Measurements from ENCODE around the gene ARHGAP35.
"Not testable (repeated sequence)": the region's sequence is repeated elsewhere in the genome, so short reads cannot be mapped to it uniquely, and the experiment has no call there.

The ARHGAP35 gene

DNA sequence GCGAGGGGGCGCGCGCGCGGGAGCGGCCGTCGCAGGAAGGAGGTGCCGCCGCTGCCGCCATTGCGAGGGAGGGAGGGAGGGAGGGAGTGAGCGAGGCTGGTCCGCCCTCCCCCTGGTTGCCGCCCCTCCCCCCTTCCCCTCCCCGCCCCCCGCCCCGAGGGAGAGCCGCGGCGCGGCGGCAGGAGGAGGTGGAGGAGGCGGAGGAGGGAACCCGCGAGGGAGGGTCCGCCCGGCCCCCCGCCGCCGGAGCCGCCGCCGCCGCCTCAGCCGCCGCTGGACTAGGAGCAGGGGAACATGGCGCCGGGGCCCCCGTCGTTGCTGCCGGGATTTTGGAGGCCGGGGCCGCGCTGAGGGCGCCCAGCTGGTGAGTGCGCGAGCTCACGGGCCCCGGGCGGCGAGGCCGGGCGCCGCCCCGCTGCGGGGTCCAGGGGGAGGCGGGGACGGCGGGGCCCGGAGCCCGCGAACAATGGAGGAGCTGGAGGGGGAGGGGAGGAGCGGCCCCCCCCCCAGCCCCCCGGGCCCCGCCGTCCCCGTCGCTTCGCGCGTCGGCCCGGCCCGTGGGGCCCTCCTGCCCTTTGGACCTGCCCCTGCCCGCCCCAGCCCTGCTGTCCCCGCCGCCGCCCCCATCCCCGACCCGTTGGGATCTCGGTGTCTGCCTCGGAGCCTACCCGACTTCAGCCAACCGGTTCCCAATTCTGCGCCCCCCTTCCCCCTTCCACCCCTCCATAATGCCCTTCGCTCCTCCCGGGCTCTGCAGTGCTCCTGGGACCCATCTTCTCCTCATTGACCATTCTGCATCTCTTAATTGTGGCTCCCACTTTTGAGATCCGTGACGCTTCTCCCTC lies at the start of gene ARHGAP35:
Gene ARHGAP35, plus strand, starts transcription at position 152 of the 845 bp plus-strand sequence. CDS start 57,679 bp downstream, outside the sequence.
- no peaks in the 10 kb centered on the region for H3K27me3 ChIP-seq (ENCODE audit: insufficient read depth, low read length)

DNA sequence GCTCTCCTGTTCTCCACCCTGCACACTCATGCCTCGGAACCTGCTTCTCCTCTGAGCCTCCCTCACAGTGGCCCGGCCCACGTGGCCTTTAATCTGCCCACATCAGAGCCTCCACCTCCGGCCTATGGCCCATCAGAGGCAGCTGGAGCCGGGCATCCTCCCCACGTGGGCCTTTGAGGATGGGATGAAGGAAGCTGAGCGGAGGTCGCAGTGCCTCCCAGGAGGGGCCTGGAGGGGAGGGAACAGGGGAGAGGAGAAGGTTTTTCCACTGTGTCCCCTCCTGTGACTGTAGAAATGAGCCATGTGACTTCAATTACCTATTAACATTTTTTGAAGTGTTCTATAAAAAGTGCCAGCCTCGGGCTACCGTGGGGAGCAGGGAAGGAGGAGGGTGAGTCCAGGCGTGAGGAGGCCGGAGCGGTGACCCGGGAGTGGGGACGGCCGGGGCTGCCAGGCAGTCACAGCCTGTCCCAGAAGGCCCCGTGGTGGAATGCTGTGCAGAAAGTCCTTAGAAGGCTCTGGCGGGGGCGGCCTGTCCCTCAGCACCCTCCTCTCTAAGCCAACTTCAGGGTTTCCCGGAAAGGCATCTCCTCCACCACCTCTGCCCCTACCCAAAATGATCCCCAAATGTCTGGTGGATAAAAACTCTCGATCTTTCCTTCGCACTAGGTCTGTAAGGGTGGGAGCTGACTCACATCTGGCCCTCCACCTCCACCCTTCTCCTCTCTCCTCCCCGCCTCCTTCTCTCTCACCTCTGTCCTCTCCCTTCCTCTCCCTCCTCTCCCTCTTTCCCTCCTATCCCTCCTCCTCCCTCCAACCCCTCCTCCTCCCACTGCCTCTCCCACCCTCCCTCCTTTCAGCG lies 47.6 kb upstream of the ARHGAP35 start:
- H3K4me1 ChIP-seq (ENCODE audit: insufficient read depth, low read length) = peaks cover 11% of the 10 kb centered on the region
- H3K4me3 ChIP-seq (ENCODE audit: low read length) = no peak overlapping the region
- H3K9me3 ChIP-seq (ENCODE audit: low read length) = no peaks in the 10 kb centered on the region
- H3K27me3 ChIP-seq (ENCODE audit: insufficient read depth, low read length) = no peaks in the 10 kb centered on the region
- peak overlapping the region; percentile 56 for H2AFZ ChIP-seq (ENCODE audit: low read depth, low read length)
- H3K36me3 ChIP-seq (ENCODE audit: insufficient read depth, low read length) = no peaks in the 10 kb centered on the region

More for the DNA sequence above, at the start of gene ARHGAP35:
- peaks cover 2% of the 10 kb centered on the region for H3K36me3 ChIP-seq (ENCODE audit: insufficient read depth, low read length)
- H3K9me3 ChIP-seq (ENCODE audit: low read length) = no peaks in the 10 kb centered on the region
- H3K4me3 ChIP-seq (ENCODE audit: low read length) = peak within 1 kb of the TSS; percentile 91
- H2AFZ ChIP-seq (ENCODE audit: low read depth, low read length) = peak within 1 kb of the TSS; percentile 23
- peaks cover 43% of the 10 kb centered on the region for H3K4me1 ChIP-seq (ENCODE audit: insufficient read depth, low read length)

DNA sequence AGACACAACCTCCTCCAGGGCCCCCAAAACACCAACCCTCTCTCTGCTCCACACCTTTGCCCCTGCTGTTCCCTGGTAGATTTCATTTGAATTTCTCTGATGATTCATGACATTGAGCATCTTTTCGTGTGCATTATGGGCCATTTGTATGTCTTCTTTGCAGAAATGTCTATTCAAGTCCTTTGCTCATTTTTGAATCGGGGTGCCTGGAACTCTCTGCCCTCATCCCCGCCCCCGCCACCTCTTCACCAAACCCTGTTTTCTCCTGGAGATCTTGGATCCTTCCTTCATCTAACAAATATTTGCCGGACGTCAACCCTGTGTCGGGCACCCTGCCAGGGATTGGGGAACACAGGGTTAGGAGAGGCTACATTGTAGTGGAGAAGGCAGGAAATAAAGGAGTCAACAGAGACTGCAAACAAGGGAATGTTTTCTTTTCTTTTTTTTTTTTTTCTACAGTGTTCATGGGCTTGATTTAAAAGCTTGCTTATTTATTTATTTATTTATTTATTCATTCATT lies 46.9 kb upstream of the ARHGAP35 start:
- peaks cover 11% of the 10 kb centered on the region for H3K4me1 ChIP-seq (ENCODE audit: insufficient read depth, low read length)
- no peak overlapping the region for H2AFZ ChIP-seq (ENCODE audit: low read depth, low read length)
- H3K27me3 ChIP-seq (ENCODE audit: insufficient read depth, low read length) = no peaks in the 10 kb centered on the region
- no peaks in the 10 kb centered on the region for H3K36me3 ChIP-seq (ENCODE audit: insufficient read depth, low read length)
- H3K4me3 ChIP-seq (ENCODE audit: low read length) = no peak overlapping the region
- peaks cover under 1% of the 10 kb centered on the region for H3K9me3 ChIP-seq (ENCODE audit: low read length)

DNA sequence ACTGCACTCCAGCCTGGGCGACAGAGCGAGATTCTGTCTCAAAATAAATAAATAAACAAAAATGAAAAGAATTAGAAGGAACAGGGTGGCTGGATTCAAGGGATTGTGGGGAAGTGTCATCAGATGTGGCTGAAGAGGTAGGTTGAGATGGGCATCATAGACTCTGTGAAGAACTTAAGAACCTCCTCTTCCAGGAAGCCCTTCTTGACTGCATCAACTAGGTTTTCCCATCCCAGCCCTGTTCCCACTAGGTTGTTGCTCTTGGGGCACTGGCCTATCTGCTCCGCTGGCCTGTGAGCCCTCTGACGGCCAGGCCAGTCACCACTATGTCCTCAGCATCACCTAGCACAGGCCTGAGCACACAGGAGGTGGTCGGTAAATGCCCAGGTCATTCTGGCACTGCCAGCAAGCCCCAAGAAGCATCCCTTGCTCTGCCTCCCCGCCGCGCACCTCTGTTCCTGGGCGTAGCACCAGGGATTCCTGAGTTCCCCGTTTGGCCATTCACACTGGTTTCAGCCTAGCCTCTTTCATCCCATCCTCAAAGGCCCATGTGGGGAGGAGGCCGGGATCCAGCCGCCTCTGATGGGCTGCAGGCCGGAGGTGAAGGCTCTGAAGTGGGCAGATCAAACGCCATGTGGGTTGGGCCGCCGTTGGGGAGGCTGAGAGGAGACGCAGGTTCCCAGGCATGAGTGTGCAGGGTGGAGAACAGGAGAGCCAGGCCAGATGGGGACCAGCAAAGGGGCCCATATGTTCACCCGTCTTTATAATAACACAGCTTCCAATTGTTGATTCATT lies 44.8 kb upstream of the ARHGAP35 start:
- Histone ChIP-seq H3K4me1 (ENCODE audit: insufficient read depth, low read length) (peaks cover 13% of the 10 kb centered on the region), H3K9me3 (ENCODE audit: low read length) (peaks cover 2% of the 10 kb centered on the region), H3K36me3 (ENCODE audit: insufficient read depth, low read length) (no peaks in the 10 kb centered on the region), H2AFZ (ENCODE audit: low read depth, low read length) (no peak overlapping the region), H3K27me3 (ENCODE audit: insufficient read depth, low read length) (no peaks in the 10 kb centered on the region), H3K4me3 (ENCODE audit: low read length) (no peak overlapping the region)

DNA sequence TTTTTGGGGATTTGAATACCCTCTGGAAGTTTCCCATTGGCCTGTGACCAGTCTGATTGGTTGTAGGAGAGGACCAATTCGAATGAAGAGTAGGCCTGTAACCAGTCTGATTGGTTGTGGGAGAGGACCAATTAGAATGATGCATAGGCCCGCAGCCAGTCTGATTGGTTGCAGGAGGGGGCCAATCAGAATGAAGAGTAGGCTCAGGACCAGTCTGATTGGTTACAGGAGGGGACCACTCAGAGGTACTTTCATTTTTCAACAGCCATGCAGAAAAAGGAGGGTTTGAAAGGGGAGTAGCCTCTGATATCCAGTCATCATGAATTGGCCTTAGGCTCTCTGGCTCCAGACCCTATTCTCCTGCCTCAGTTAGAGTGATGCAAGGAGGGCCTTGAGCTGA lies 42.0 kb upstream of the ARHGAP35 start:
- Histone ChIP-seq H3K27me3 (ENCODE audit: insufficient read depth, low read length) (no peaks in the 10 kb centered on the region), H3K4me3 (ENCODE audit: low read length) (no peak overlapping the region), H3K4me1 (ENCODE audit: insufficient read depth, low read length) (peaks cover 3% of the 10 kb centered on the region), H2AFZ (ENCODE audit: low read depth, low read length) (no peak overlapping the region), H3K36me3 (ENCODE audit: insufficient read depth, low read length) (no peaks in the 10 kb centered on the region), H3K9me3 (ENCODE audit: low read length) (peaks cover 2% of the 10 kb centered on the region)

DNA sequence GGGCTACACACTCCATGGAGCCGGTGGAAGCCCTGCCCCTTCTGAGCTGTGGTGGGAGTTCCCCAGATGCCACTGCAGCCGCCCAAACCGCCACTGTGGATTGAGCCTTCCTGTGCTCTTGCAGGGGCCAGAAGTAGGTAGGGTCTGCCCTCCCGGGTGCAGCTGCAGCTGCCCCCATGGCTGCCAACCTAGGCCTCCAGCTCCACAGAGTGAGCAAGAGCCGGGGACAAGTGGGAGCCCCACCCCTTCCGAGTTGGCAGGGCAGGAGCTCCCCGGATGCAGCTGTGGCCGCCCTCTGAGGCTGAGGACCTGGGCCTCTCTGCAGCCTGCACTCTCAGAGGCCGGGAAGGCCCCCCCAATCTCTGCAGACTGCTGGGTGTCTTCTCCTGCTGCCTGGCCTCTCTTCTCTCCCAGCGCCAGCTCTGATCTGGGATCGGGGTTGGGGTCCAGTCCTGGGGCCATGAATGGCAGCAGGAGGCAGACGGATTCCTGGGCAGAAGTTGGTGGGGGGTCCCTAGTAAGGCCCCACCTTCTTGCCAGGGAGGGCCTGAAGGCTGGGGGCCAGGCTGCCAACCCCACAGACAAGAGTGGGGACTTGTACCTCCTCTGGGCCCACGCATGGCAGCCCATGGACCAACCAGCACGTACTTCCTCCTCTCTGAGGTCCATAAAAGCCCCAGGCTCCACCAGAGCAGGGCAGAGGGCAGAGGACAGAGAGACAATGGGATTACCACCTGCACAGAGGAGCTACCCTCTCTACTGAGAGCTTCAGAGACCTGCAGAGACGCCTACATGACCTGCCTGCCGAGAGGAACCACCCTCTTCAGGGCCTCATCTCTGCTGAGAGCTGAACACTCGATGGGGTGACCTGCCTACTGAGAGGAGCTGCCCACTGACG lies 39.0 kb upstream of the ARHGAP35 start:
- H2AFZ ChIP-seq (ENCODE audit: low read depth, low read length) = no peak overlapping the region
- no peak overlapping the region for H3K4me3 ChIP-seq (ENCODE audit: low read length)
- H3K27me3 ChIP-seq (ENCODE audit: insufficient read depth, low read length) = no peaks in the 10 kb centered on the region
- no peaks in the 10 kb centered on the region for H3K36me3 ChIP-seq (ENCODE audit: insufficient read depth, low read length)
- H3K9me3 ChIP-seq (ENCODE audit: low read length) = peaks cover 4% of the 10 kb centered on the region
- H3K4me1 ChIP-seq (ENCODE audit: insufficient read depth, low read length) = peaks cover 3% of the 10 kb centered on the region

DNA sequence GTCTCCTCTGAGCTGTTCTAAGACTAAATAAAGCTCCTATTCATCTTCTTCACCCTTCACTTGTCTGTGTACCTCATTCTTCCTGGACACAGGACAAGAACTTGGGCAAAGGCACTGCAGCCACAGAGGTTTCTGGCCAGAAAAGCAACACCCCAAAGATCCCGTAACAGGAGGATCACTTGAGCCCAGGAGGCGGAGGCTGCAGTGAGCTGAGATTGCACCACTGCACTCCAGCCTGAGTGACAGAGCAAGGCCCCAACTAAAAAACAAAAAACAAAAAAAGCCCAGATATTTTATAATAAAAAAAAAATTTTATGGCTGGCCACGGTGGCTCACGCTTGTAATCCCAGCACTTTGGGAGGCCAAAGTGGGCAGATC lies 38.4 kb upstream of the ARHGAP35 start:
- H3K4me3 ChIP-seq (ENCODE audit: low read length); H3K9me3 ChIP-seq (ENCODE audit: low read length); H3K27me3 ChIP-seq (ENCODE audit: insufficient read depth, low read length); H3K36me3 ChIP-seq (ENCODE audit: insufficient read depth, low read length); H2AFZ ChIP-seq (ENCODE audit: low read depth, low read length); H3K4me1 ChIP-seq (ENCODE audit: insufficient read depth, low read length): not testable (repeated sequence)

DNA sequence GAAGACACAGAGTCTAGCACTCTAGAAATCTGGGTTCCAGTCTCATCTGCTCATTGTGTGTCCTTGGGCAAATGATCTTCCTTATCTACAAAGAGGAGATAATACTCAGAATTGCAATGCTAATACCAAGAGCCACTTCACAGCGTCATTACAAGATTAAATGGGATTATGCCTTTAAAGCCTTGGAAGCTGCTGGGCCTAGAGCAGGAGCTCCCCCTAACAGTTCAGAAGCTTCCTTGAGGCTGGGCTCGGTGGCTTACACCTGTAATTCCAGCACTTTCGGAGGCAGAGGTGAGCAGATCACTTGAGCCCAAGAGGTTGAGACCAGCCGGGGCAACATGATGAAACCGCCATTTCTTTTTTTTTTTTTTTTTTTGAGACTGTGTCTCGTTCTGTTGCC lies 37.7 kb upstream of the ARHGAP35 start:
- H3K4me3 ChIP-seq (ENCODE audit: low read length) = no peak overlapping the region
- no peaks in the 10 kb centered on the region for H3K36me3 ChIP-seq (ENCODE audit: insufficient read depth, low read length)
- H3K4me1 ChIP-seq (ENCODE audit: insufficient read depth, low read length) = peaks cover 3% of the 10 kb centered on the region
- no peak overlapping the region for H2AFZ ChIP-seq (ENCODE audit: low read depth, low read length)
- peaks cover 4% of the 10 kb centered on the region for H3K9me3 ChIP-seq (ENCODE audit: low read length)
- H3K27me3 ChIP-seq (ENCODE audit: insufficient read depth, low read length) = no peaks in the 10 kb centered on the region

DNA sequence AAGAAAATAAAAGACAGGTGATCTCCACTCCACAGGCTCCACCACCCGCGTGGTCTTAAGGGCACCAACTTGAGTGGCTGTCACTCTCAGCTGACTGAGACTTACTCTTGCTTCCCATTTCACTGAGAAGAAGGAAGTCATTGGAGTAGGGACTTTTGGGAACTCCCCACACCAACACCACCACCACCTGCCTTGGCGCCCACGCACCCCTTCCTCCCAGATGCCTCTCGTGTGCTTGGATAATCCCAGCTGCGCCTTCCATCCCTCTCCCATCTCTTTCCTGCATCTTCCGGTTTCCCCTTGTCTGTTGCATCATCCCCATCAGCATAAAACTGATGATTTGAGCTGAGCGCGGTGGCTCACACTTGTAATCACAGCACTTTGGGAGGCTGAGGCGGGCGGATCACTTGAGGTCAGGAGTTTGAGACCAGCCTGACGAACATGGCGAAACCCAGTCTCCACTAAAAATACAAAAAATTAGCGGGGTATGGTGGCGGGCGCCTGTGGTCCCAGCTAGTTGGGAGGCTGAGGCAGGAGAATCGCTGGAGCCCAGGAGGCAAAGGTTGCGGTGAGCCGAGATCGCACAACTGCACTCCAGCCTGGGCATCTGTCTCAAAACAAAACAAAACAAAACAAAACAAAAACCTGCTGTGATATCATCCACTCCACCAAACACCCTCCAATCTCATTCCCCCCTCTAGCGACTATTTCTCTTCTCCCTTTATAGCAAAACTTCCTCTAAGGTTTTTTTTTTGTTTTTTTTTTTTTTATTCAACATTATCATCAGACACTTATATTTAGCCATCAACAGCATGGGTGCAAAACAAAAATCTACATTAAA lies 35.7 kb upstream of the ARHGAP35 start:
- Histone ChIP-seq H3K27me3 (ENCODE audit: insufficient read depth, low read length) (no peaks in the 10 kb centered on the region), H3K36me3 (ENCODE audit: insufficient read depth, low read length) (no peaks in the 10 kb centered on the region), H3K9me3 (ENCODE audit: low read length) (peaks cover 2% of the 10 kb centered on the region), H2AFZ (ENCODE audit: low read depth, low read length) (no peak overlapping the region), H3K4me1 (ENCODE audit: insufficient read depth, low read length) (peaks cover 3% of the 10 kb centered on the region), H3K4me3 (ENCODE audit: low read length) (no peak overlapping the region)

DNA sequence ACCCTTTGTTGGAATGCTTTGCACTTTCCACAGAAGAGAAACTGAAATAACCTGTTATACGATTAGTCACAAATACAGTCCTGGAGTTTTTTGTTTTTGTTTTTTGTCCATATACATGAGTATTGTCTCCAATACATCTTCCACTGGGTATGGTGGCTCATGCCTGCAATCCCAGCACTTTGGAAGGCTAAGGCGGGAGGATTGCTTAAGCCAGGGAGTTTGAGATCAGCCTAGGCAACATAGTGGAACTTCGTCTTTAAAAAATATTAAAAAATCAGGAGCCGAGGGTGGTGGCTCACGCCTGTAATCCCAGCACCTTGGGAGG lies 35.1 kb upstream of the ARHGAP35 start:
- Histone ChIP-seq H3K4me1 (ENCODE audit: insufficient read depth, low read length) (no peaks in the 10 kb centered on the region), H3K36me3 (ENCODE audit: insufficient read depth, low read length) (no peaks in the 10 kb centered on the region), H3K9me3 (ENCODE audit: low read length) (peaks cover 2% of the 10 kb centered on the region), H2AFZ (ENCODE audit: low read depth, low read length) (no peak overlapping the region), H3K27me3 (ENCODE audit: insufficient read depth, low read length) (no peaks in the 10 kb centered on the region), H3K4me3 (ENCODE audit: low read length) (no peak overlapping the region)

DNA sequence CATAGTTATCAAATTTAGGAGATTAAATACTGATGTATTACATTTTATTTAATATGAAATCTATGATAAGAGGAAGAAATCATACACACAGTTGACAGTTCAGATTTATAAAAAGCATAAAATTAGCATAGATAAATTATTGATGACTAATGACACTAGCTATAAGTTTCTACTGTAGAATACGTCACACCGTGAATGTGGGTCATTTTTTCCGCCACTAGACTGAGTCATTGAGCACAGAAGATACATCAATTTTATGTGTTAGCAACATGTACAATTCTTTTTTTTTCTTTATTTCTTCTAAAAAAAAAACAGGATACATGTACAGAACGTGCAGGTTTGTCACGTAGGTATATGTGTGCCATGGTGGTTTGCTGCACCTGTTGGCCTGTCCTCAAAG lies 32.3 kb upstream of the ARHGAP35 start:
- Histone ChIP-seq H2AFZ (ENCODE audit: low read depth, low read length) (no peak overlapping the region), H3K36me3 (ENCODE audit: insufficient read depth, low read length) (no peaks in the 10 kb centered on the region), H3K27me3 (ENCODE audit: insufficient read depth, low read length) (no peaks in the 10 kb centered on the region), H3K4me3 (ENCODE audit: low read length) (no peak overlapping the region), H3K4me1 (ENCODE audit: insufficient read depth, low read length) (no peaks in the 10 kb centered on the region), H3K9me3 (ENCODE audit: low read length) (peaks cover 2% of the 10 kb centered on the region)

Data from neuron (in vitro differentiated cells).